Raji (cell line): ENCODE measurements around the gene POU2AF3.

Experiments used
- POLR2A ChIP-seq: IDR thresholded peaks from 2 replicates; pipeline ENCODE4 v1.6.1; 2011; ENCODE audit warnings: low read depth, low read length, control low read depth; ENCODE audit not compliant: insufficient read depth

POU2AF3 gene

DNA sequence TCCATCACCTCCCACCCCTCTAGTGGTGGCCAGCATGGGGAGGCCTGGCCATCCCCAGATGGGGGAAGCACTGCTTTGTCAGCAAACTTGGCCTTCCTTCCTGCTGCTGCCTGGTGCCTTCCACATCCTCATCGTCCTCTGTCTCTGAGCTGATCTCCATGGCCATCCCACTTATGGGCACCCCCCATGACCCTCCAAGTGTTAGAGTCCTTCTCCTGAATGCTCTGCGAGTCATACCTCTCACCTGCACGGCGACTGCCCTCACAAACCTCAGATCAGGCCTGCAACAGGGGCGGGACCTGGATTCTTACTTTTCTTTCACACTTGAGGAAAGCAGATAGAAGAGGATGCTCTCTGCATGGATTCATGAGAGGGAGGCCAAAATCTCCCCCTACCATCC is 56.8 kb downstream of the POU2AF3 start:
- TF ChIP-seq POLR2A = no peak

DNA sequence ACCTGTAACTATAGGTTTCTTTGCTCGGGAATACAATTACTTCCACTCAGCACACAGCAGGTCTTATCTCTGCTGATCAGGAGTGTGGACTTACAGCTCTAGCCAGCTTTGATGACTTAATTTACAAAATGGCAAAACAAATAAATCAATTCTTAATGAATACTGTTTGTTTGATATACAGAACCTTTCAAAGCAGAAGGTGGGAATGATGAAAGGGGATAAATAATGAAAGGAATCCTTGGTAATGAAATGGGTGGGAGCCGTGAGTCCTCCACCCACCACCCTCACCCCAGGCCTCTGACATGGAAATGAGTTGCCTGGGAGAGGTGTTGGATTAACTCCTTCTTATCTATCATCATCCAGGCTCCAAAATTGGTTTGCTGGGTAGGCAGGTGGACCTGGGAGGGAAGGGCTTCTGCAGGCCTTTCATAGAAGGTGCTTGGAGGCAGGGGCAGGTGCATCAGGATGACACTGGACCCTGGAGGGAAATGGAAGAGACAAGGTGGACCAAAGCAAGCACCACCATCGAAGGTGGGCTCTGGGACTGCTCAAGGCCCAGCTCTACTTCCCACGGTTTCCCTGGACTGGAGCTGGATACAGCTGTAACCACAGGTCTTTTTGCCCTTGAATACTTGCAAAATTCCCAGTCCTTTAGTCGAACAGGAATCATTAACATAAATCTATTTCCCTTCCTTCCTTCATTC is 57.8 kb downstream of the POU2AF3 start:
- TF ChIP-seq POLR2A = no peak

DNA sequence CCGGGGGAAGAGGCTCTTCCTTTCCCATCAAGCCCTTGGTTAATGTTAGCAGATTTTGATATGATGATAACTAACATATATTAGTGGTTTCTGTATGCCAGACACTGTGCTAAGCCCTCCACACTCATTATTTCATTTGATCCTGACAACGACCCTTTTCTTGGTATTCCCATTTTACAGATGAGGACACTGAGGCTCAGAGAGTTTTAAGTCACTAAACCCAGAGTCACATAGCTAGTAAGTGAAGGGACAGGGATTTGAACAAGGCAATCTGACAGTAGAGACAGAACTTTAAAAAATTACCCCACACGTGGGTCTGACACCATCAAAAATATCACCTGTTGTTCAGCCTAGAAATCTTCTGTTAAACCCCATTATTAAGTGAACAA is 58.3 kb downstream of the POU2AF3 start:
- no peak for TF ChIP-seq POLR2A

DNA sequence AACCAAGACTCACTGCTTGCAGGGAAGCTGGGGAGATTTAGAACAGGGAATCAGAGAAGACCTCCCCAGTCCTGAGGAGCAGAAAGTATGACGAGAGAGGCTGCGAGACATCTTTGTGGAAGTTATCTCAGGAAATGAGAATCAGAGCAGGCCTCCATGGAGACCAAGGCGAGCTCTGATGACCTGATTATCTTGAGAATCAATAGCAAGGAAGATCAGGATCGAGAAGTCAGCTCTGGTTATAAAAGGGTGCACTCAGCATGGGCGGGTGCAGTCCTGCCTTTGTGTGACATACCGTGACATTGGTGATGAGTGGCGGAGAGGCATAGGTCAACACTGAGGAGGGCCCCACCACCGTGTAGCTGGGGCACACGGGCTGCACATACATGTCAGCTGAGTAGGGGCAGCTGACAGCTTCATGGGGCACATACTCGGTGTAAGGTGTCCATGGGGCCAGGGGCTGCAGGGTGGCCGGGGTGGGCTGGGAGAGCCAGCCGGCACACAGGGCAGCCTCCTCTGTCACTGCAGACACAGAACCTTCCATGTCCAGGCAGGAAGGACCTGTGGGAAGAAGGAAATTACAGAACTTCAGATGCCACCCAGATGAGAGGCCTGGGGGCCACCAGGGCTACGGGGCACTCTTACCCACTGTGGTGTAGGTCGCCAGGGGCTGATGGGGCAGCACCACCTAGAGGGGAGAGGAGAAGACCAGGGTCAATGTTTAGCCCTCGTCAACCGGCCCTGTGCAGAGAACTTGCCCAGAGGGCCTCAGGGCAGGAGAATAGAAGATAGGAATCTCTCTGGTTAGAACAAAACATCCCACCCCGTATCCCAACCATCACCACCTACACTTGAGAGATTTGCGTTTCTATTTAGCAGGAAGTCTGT is 59.0 kb downstream of the POU2AF3 start:
- TF ChIP-seq POLR2A = no peak
